Activated CD4-positive, alpha-beta T cell treated with anti-CD3 and anti-CD28 coated beads, Interleukin-2, amount 50 U/mL, for 48 hours (primary cell): ENCODE results near the gene PLOD1.
"Not testable (repeated sequence)": the region's sequence is repeated elsewhere in the genome, so short reads cannot be mapped to it uniquely, and the experiment has no call there.

Experiments
- DNase-seq, 2 experiments: peaks; one replicate each; pipeline ENCODE4 v3.0.0-alpha.2; 2020

The PLOD1 gene

DNA sequence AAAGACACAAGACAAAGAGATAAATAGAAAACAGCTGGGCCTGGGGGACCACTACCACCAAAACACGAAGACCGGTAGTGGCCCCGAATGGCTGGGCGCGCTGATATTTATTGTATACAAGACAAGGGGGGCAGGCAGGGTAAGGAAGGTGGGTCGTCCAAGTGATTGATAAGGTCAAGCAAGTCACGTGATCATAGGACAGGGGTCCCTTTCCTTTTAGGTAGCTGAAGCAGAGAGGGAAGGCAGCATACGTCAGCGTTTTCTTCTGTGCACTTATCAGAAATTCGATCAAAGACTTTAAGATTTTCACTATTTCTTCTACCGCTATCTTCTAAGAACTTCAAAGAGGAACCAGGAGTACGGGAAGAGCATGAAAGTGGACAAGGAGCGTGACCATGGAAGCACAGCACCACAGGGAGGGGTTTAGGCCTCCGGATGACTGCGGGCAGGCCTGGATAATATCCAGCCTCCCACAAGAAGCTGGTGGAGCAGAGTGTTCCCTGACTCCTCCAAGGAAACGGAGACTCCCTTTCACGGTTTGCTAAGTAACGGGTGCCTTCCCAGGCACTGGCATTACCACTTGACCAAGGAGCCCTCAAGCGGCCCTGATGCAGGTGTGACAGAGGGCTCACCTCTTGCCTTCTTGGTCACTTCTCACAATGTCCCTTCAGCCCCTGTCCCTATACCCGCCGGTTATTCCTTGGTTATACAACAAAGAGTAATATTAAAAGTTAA, 21.9 kb upstream of the PLOD1 start:
- DNase-seq = not testable (repeated sequence)

DNA sequence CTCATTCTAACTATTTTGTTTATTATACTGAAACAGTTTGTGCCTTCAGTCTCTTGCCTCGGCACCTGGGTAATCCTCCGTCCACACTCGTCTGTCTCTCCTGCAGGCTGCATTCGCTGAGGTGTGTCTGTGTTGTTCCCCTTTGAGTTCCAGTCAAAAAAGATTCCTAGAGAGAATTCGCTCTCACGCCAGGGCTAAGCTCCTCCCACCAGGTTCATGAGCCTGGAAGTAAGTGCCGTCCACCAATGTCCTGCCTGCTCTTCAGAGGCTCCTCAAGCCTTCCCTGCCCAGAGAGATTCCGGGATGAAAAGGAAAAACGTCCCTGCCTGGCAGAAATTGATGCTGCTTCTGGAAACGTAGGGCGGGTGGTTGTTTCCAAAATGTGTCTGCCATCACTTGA, 21.2 kb upstream of the PLOD1 start:
- DNase-seq = no peak

DNA sequence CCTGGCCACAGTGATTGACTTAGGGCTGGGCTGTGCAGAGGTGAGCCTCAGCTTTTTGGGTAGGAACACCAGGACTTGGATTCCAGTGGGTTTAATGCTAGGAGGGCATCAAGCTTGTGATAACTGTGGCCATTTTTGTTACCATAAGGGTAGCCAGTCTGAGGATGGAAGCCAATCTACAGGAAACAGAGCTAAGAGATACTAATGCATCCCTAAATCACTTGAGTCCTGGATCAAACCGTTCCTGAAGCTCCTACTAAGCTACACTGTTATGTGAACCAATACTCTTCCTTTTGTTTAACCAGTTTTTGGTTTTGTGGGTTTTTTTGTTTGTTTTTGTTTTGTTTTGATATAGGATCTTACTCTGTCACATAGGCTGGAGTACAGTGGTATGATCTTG, 20.5 kb upstream of the PLOD1 start:
- DNase-seq = no peak

DNA sequence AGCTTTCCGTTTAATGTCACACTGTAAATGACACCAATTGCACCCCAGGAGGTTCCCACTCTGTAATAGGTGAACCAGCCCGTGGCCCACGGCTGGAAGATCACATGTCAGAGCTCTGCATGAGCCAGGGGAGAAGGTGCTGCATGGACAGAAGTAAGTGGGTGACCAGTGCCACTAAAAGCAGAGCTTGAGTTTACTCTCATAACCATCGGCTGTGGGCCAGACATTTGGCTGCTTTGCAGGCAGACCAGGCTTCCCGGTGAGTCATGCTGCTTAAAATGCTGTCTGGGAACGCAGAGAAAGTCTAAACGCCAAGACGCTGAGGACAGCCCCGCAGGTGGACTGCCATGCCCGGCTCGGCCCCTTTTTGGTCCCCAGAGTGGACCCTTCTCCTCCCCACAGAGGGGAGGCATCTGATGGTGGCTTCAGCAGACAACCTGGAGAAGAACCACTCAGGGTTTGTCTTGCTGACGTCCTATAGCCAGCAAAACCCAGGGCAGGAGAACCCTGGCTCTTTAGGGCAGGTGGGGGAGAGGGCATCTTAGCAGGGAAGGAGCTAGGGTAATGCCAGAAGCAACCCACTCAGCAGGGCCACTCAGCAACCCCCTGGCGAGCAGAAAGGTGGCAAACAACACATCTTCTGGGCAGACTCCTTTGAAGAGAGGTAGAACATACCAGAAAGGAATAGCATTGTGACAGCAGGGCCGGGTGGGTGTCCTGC, 15.6 kb upstream of the PLOD1 start:
- no peak for DNase-seq

DNA sequence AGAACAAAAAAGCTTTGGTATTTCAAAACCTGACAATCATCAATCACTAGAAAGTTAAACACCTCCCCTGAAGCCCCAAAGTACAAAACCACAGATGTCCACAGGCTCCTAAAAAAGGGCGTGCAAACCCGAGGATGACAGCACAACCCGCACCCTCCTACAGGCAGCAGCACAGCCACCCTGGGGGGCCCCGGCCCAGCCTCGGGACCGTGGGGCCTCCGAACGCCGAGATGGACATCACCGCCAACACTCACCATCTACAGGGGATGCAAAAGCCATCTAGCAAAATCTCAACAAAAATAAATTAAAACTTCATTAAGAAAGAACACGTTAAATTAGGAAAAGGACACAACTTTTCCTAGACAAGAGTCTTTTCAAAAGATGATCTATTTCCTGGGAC, 14.9 kb upstream of the PLOD1 start:
- no peak for DNase-seq

DNA sequence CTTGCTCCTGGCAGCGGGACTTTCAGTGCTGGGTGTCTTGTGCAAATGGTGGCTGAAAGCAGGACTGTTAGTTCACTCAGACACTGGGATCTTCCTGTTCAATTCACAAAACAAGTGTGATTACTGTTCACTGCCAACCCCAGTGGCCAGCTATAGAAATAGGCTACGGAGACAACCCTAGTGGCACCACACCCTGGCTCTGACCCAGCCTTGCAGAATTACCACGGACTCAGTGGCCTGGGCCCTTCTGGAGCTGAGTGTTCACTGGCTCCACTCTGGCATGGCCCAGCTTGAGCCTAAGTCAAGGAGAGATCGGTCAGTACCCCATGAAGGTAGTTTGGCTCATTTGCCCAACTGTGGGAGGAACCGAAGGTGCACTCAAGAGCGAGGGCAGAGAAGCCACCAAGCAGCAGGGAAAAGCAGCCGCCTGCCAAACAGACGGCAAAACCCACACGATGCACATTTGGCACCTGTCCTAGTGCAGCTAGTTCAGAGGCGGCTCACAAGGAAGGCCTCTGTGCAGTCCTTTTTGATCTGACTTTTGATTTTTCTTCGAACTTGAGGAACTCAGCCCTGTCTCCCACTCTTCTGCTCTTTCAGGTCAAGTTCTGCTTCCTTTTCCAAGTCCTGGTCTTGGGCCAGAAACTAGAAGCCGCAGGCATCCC, 14.1 kb upstream of the PLOD1 start:
- no peak for DNase-seq

DNA sequence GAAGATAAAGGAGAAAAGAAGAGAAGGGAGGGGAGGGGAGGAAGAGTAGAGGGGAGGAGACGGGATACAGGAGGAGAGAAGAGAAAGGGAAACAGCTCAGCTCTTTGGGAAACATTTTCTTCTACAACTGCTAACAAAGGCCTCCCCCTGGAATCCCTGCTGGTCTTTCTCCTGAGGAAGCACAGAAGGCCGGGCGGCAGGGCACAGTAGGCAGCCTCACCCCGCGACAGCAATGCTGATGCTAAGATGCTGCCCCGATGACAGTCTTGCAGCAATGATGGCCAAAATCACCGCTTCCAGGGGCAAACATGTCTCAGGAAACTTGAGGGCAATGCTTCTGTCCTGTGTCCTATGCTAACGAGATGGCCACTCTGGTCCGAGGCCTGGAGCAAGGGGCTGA, 13.5 kb upstream of the PLOD1 start:
- DNase-seq = no peak

DNA sequence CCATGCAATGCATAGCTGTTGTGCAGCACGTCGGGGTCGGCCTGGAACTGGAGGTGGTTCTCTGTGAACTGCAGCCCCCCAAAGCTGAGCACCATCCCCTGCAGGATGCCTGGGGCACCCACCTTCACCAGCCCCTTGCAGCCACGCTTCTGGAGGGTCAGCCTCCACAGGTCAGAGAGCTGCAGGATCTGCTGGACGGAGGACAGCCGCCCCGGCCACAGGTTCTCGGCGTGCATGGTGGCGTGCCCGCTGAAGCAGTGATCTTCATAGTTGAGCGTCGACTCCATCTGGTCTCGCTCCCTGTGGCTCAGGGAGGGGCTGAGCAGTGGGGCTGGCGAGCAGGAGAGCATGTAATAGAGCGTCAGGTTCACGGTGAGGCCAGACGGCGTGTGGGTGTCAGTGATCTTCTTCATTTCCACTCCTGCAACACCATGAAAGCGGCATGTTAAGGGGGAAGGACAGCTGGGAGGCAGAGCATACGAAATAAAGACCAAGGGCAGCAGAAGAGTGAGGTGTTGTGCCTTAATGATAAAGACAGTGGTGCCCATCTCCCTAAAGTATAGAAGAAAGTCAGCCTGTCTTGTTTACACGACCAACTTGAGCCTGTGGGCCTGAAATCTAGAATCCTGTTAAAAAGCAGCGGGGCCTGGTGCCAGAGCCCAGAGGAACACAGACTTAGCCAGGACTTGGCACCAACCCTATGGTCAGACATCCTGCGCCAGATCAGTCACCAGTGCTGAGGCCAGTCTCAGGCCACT, 11.3 kb upstream of the PLOD1 start:
- no peak for DNase-seq

DNA sequence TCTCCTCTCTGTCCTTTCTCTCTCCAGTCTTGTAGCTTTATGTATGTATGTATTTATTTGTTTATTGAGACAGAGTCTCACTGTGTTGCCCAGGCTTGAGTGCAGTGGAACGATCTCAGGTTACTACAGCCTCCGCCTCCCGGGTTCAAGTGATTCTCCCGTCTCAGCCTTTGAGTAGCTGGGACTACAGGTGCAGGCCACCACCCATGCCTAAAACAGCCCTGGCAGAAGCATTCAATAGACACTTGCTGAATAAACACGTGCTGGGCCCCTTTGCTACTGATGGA, 10.7 kb upstream of the PLOD1 start:
- DNase-seq = no peak

DNA sequence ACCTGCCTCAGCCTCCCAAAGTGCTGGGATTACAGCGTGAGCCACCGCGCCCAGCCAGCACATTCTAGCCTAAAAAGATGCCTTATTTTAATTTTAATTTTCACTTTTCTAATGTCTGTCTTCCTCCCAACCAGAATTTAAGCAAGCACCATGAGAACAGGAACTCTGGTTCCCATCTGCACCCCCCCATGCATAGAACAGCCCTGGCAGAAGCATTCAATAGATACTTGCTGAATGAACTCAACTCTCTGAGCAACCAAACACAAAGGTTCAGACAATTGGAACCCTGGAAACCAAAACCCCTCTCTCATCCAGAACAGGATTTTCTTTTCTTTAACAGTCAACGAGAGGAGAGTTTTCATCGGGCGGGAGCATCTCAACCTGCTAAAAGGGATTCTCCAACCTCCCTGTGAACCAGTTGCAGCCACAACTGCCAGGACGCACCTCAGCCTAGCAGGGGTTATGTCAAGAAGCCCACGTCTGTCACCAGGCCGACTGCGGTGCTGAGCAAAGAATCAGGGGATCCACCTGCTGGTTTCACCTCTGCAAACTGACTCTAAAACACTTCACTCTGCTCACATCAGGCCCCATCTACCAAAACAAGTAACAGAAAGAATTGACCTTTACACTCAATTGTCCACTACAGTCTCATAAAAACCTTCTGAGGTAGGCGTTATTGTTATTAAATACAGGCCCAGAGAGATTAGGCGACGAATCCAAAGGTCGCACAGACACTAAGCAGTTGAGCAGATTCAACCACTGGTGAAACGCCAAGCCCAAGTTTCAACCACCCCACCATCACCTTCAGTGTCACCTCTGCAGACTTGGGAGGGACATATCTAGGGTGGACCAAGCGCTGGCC, 10.0 kb upstream of the PLOD1 start:
- DNase-seq = peak in 1 of 2 experiments; percentile 31

DNA sequence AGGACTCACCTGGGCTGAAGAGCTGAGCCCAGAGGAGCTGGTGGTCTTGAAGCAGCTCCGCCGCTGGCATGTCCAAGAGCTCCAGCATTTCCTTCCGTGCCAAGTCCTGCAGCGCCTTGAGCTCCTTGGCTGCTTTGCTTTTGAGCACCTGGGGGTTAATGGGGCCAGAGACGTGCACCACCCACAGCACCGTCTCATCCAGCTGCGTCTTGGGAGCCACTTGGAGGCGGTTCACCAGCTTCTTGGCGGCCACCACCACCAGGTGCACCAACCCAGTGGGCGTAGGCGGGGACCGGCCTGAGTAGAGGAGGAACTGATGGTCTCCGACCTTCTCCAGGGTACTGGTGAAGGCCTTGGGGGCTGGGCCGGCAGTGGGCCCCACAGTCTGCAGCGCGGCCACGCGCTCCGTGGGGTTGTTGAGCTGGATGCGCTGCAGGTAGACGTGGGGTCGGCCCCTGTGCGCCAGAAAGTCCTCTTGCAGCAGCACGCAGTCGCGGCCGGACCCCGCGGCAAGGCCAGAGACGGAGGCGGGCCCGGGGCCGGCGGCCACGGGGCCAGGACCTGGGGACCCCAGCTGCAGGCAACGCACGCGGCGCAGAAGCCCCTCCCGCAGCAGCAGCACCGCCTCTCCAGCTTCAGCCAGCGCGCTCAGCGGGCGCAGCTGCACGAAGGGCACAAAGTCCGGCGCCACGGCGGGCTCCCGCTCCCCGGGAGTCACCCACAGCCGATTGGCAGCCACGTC, 9.2 kb upstream of the PLOD1 start:
- not testable (repeated sequence) for DNase-seq

DNA sequence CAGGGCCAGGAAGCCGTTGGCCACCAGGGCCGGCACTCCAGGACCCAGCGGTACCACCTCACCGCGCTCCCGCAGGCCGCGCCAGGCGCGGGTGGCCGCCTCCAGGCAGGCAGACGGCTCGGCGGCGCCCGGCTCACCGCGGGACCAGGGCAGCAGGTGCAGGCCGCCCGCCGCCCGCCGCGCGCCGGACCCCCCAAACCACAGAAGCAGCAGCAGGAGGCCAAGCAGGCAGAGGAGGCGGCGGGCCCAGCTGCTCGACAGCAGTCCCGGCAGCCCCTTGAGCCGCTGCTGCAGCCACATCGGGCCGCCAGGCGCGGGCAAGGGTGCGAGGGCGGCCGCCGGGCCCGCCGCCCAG, 8.6 kb upstream of the PLOD1 start:
- DNase-seq = peak in 1 of 2 experiments; percentile 15

DNA sequence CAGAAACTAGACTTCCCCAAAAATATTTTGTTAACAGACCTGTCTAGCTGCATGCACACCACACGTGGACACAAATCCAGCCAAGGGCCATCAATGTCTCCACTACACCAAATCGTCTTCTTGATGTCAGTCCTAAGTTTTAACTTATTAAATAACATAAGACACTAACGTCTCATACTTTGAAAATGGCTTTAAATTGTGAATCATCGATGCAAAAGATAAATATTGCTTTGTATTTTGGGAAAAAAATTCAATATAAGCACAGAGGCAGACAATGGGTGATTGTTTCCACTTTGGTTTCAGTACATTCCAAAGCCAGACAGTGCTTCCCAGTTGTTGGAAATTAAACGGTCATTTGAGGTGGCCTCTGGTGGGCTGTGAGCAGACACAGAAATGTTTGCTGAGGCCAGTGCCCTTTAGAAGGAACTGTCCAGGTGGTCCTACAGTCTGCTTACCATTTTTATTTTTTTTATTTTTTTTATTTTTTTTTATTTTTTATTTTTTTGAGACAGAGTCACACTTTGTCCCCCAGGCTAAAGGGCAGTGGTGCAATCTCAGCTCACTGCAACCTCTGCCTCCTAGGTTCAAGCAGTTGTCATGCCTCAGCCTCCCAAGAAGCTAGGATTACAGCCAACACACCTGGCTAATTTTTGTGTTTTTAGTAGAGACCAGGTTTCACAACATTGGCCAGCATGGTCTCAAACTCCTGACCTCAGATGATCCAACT, 6.5 kb upstream of the PLOD1 start:
- no peak for DNase-seq

DNA sequence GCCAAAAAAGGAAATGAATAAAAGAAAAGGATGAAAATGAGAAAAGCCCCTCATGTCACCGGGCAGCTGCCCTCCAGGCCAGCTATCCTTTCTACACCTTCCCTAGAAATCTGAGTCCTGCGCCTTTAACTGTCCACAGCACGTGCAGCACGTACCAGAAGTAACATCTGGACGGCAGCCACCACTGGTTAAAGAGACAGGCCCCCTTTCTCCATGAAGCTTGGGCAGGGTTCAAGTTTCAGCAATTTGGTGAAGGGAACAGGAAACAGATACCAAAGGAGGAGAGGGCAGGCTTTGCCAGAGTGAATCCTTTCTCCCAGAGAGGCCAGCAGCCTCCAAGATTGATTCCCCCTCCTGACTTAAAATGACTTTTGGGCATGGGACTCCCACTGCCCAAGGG, 4.7 kb upstream of the PLOD1 start:
- DNase-seq = peak in 1 of 2 experiments; percentile 31

DNA sequence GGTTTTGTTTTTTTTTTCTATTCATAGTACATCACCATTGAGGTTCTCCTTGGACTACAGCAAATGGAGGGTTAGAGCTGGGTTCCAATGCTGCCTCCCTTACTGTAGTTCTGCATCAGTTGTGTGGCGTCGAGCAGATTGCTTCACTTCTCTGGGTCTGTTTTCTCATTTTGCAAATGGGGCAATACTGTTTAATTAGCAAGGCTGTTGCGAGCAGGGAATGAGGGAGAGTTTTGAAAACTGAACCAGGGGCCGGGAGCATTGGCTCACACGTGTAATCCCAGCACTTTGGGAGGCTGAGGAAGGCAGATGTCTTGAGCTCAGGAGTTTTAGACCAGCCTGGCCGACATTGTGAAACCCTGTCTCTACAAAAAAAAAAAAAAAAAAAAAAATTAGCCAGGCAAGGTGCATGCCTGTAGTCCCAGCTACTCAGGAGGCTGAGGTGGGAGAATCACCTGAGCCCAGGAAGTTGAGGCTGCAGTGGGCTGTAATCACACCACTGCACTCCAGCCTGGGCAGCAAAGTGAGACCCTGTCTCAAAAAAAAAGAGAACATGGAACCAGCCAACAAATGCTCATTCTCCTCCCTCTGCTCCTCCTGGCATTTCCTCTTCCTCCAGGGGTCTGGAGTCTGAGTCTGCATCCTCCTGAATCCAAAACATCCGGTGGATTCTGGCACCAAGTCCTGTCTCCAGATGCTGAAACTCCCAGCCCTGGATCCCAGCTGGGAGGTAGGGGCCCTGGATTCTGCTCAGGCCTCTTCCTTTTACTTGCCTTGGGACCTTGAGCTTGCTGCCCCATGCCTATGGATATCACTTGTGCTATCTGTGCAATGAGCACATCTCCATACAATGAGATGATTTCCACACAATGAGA, 3.7 kb upstream of the PLOD1 start:
- no peak for DNase-seq

DNA sequence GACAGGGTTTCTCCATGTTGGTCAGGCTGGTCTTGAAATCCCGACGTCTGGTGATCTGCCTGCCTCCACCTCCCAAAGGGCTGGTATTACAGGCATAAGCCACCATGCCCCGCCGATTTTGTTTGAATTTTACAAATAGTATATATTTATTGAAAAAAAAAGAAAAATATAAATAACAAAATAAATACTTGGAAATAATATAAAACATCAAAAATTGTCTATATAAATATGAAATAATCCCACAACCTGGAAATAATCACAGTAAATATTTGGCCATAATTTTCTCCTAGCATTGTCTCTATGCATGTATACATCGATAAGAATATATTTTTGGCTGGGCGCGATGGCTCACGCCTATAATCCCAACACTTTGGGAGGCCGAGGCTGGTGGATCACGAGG, 2.7 kb upstream of the PLOD1 start:
- no peak for DNase-seq

DNA sequence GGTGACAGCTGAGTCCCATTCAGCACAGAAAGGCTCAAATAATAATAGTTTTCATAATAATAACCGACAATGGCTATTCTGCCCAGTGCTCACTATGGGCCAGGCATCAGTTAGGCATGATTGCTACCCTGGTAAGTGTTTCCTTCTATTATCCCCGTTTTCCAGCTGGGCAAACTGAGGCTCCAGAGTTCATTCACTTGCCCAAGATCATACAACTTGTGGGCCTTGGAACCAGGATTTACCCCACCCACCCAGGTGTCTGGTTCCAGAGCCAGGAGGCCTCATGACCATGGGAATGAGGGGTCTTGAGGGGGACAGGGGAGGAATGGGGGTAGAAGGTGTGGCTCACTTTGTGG, 518 bp downstream of the PLOD1 start:
- no peak for DNase-seq

DNA sequence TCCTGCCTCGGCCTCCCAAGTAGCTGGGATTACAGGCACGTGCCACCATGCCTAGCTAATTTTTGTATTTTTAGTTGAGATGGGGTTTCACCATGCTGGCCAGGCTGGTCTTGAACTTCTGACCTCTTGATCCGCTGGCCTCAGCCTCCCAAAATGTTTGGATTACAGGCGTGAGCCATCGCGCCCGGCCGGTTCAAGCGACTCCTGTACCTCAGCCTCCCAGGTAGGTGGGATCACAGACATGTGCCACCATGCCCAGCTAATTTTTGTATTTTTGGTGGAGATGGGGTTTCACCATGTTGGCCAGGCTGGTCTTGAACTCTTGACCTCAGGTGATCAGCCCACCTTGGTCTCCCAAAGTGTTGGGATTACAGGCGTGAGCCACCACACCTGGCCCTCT, 1.2 kb downstream of the PLOD1 start:
- not testable (repeated sequence) for DNase-seq

DNA sequence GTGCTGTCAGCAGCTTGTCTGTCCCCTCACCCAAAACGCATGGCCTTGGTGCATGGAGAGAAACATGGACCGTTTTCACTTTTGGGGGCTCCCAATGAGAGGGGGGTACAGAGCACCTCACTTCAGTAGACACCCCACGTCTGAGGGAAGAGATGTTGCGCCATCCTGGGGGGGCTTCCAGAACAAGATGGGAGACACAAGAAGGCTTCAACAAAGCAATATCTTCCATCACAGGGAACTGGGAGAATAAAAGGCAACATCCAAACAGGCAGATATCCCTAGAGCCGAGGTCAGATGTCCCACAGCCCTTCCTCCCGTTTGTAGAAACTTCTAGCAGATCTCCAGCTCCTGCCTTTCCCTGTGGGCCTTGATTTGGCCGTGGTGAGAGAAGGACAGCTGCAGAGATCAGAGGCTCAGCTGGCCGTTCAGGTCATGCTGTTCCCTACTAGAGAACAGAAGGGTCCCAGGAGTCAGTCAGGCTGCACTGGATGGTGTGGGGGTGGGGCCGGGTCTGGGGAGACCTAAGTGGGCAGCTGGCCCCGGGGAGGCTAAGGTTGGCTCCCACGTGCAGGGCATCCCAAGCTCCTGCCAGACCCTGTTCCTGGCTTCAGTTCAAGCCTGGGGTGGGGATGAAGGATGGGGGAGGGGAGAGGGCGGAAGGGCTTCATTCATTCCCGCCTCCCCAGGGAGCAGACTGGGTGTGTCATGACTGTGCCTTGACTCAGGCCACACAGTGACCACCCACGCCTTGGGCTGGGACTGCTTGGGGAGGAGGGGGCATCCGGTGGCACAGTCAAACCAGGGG, 4.4 kb downstream of the PLOD1 start:
- no peak for DNase-seq
